ENCODE measurements around the gene TFPI. TPM values are rescaled to one million over a fixed set of nuclear protein-coding genes. Genes with fewer than 3 reads are reported as not detected.

The TFPI gene
- total RNA-seq, 1 experiment from 2014 or later: 125 TPM

GRCh38 chr2:187545238-187545751 lies 8.9 kb downstream of the TFPI start:
- H3K27me3 Mint-ChIP-seq (ENCODE audit: unreplicated experiment): no peaks in the 10 kb centered on the region
- H3K27ac Mint-ChIP-seq (ENCODE audit: unreplicated experiment): peak overlapping the region; percentile 88
- TF ChIP-seq, protein P1, sequence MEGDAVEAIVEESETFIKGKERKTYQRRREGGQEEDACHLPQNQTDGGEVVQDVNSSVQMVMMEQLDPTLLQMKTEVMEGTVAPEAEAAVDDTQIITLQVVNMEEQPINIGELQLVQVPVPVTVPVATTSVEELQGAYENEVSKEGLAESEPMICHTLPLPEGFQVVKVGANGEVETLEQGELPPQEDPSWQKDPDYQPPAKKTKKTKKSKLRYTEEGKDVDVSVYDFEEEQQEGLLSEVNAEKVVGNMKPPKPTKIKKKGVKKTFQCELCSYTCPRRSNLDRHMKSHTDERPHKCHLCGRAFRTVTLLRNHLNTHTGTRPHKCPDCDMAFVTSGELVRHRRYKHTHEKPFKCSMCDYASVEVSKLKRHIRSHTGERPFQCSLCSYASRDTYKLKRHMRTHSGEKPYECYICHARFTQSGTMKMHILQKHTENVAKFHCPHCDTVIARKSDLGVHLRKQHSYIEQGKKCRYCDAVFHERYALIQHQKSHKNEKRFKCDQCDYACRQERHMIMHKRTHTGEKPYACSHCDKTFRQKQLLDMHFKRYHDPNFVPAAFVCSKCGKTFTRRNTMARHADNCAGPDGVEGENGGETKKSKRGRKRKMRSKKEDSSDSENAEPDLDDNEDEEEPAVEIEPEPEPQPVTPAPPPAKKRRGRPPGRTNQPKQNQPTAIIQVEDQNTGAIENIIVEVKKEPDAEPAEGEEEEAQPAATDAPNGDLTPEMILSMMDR (IDR thresholded peaks at IDR 0.05; ENCODE audit: unreplicated experiment): no peak
- TSS peak; percentile 13 for BruUV-seq (replicated peaks)
- H3K4me3 Mint-ChIP-seq (ENCODE audit: low read depth, unreplicated experiment): peak overlapping the region; percentile 63
- H3K9me3 Mint-ChIP-seq (ENCODE audit: low read depth, unreplicated experiment): no peaks in the 10 kb centered on the region
- H3K4me1 Mint-ChIP-seq (ENCODE audit: low read depth, unreplicated experiment): peaks cover 68% of the 10 kb centered on the region
- H3K36me3 Mint-ChIP-seq (ENCODE audit: insufficient read depth, unreplicated experiment): peaks cover 73% of the 10 kb centered on the region
- no peak for DNase-seq
- intact Hi-C loops (cut with micrococcal nuclease; ENCODE audit: unreplicated experiment): no loop called here
- CTCF ChIA-PET: interaction anchor here (0.6 to 1.3 kb wide), 4 partner anchors 9 to 1035 kb away, joined by 3 to 4 read pairs (median 4); partner anchors contain the start of gene TFPI

DNA sequence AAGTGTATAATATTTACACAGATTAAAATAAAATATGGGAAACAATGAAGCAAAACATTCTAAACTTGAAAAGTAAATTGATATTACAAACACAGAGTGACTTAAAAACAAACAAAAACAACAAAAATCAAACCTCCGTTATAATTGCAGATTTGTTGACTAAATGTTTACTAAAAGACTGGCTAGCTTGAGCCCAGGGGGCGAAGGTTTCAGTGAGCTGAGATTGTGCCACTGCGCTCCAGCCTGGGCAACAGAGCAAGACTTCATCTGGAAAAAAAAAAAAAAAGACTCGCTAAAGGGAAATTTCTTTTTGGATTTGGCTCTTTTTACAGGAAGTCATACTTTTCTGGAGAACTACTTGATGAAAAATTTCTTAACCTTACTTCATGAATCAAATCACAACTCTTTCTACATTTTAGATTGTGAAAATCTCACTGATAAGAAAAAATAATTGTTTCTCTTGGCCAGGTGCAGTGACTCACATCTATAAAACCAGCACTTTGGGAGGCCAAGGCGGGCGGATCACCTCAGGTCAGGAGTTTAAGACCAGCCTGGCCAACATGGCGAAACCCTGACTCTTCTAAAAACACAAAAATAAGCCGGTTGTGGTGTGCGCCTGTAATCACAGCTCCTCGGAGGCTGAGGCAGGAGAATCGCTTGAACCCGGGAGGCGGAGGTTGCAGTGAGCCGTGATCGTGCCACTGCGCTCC lies 9.7 kb downstream of the TFPI start:
- CTCF ChIA-PET: interaction anchor here (1.3 kb wide), 1 partner anchor 45 kb away, joined by 4 read pairs; no protein-coding TSS in a partner anchor
- Mint-ChIP-seq H3K27ac (ENCODE audit: unreplicated experiment) (peak overlapping the region; percentile 88), H3K27me3 (ENCODE audit: unreplicated experiment) (no peaks in the 10 kb centered on the region), H3K4me1 (ENCODE audit: low read depth, unreplicated experiment) (peaks cover 69% of the 10 kb centered on the region), H3K4me3 (ENCODE audit: low read depth, unreplicated experiment) (peak overlapping the region; percentile 63), H3K36me3 (ENCODE audit: insufficient read depth, unreplicated experiment) (peaks cover 74% of the 10 kb centered on the region), H3K9me3 (ENCODE audit: low read depth, unreplicated experiment) (no peaks in the 10 kb centered on the region)
- no TSS peak for BruUV-seq (replicated peaks)
- TF ChIP-seq, protein P1 (IDR thresholded peaks at IDR 0.05; ENCODE audit: unreplicated experiment): no peak
- intact Hi-C loops (cut with micrococcal nuclease; ENCODE audit: unreplicated experiment): loop anchor here (1.0 to 5.0 kb wide), 2 partner anchors 33 to 44 kb away; no protein-coding TSS in a partner anchor
- peak; percentile 63 for DNase-seq

GRCh38 chr2:187543488-187543887 lies 10.7 kb downstream of the TFPI start:
- Mint-ChIP-seq H3K9me3 (ENCODE audit: low read depth, unreplicated experiment) (no peaks in the 10 kb centered on the region), H3K4me1 (ENCODE audit: low read depth, unreplicated experiment) (peaks cover 69% of the 10 kb centered on the region), H3K36me3 (ENCODE audit: insufficient read depth, unreplicated experiment) (peaks cover 70% of the 10 kb centered on the region), H3K27me3 (ENCODE audit: unreplicated experiment) (no peaks in the 10 kb centered on the region), H3K4me3 (ENCODE audit: low read depth, unreplicated experiment) (no peak overlapping the region), H3K27ac (ENCODE audit: unreplicated experiment) (peak overlapping the region; percentile 88)
- TF ChIP-seq, protein P1 (IDR thresholded peaks at IDR 0.05; ENCODE audit: unreplicated experiment): no peak
- DNase-seq: no peak
- CTCF ChIA-PET: no interaction called here
- intact Hi-C loops (cut with micrococcal nuclease; ENCODE audit: unreplicated experiment): loop anchor here (5.0 kb wide), 1 partner anchor 34 kb away; no protein-coding TSS in a partner anchor
- no TSS peak for BruUV-seq (replicated peaks)

DNA sequence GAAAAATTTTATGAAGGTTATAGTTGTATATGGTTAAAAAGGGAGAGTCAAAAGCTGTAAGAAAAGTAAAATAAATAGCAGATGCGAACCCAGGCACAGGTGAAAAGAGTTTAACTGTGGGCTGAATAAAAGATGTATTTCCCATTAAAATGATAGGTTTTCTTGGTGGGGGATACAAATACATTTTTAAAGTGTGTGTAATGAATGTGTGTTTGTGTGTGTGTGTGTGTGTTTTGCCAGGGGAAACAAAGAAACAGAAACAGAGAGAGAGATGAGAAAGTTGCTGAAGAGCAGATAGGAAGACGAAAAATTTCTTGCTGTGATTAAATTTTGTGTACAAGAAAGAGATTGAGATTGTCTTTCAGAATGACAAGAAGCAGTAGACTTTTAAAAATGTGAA lies 12.1 kb downstream of the TFPI start:
- intact Hi-C loops (cut with micrococcal nuclease; ENCODE audit: unreplicated experiment): loop anchor here (5.0 kb wide), 1 partner anchor 35 kb away; no protein-coding TSS in a partner anchor
- CTCF ChIA-PET: interaction anchor here (0.7 kb wide), 2 partner anchors 109 to 621 kb away, joined by 3 to 5 read pairs; no protein-coding TSS in a partner anchor
- Mint-ChIP-seq H3K4me1 (ENCODE audit: low read depth, unreplicated experiment) (peaks cover 55% of the 10 kb centered on the region), H3K4me3 (ENCODE audit: low read depth, unreplicated experiment) (peak overlapping the region; percentile 55), H3K9me3 (ENCODE audit: low read depth, unreplicated experiment) (no peaks in the 10 kb centered on the region), H3K36me3 (ENCODE audit: insufficient read depth, unreplicated experiment) (peaks cover 63% of the 10 kb centered on the region), H3K27ac (ENCODE audit: unreplicated experiment) (peak overlapping the region; percentile 88), H3K27me3 (ENCODE audit: unreplicated experiment) (no peaks in the 10 kb centered on the region)
- no TSS peak for BruUV-seq (replicated peaks)
- TF ChIP-seq, protein P1 (IDR thresholded peaks at IDR 0.05; ENCODE audit: unreplicated experiment): no peak
- DNase-seq: no peak

All from Calu3 (cell line).